GM21717 (cell line): ENCODE measurements around the gene UBAC1.

Source experiments
- ATAC-seq: cut with Tn5 transposase; IDR thresholded peaks from one replicate; pipeline ENCODE4 v1.9.1; 2021; ENCODE audit warnings: mild to moderate bottlenecking, moderate library complexity; ENCODE audit not compliant: unreplicated experiment

The UBAC1 gene

GRCh38 chr9:135885100-135885853 is 75.9 kb downstream of the UBAC1 start:
- no peak for ATAC-seq

GRCh38 chr9:135884328-135885035 is 76.7 kb downstream of the UBAC1 start:
- ATAC-seq, result no peak

GRCh38 chr9:135883410-135884089 is 77.6 kb downstream of the UBAC1 start:
- no peak for ATAC-seq
